H9 (cell line): ENCODE data around the gene EGFR. TPM values are rescaled to one million over a fixed set of nuclear protein-coding genes. Genes with fewer than 3 reads are reported as not detected.

Source experiments
- DNase-seq: peaks from one replicate; pipeline ENCODE4 v3.0.0-alpha.2; 2017
- H2AFZ ChIP-seq: one replicate; pipeline ENCODE4 v1.6.1; 2013; ENCODE audit warnings: mild to moderate bottlenecking, low read length, control low read depth, moderate library complexity
- H2AK5ac ChIP-seq: 2 replicates; pipeline ENCODE4 v1.6.1; 2013; ENCODE audit warnings: low read length, control low read depth, mixed read lengths; ENCODE audit not compliant: insufficient read length
- H2BK120ac ChIP-seq: one replicate; pipeline ENCODE4 v1.6.1; 2013; ENCODE audit warnings: low read depth, mild to moderate bottlenecking, low read length, control low read depth, inconsistent platforms; ENCODE audit not compliant: poor library complexity, severe bottlenecking
- H2BK12ac ChIP-seq: 2 replicates; pipeline ENCODE4 v1.6.1; 2013; ENCODE audit warnings: low read length, control low read depth, mixed read lengths, low read depth; ENCODE audit not compliant: insufficient read length
- H2BK15ac ChIP-seq: 2 replicates; pipeline ENCODE4 v1.6.1; 2013; ENCODE audit warnings: low read depth, low read length, control low read depth
- H2BK20ac ChIP-seq: one replicate; pipeline ENCODE4 v1.6.1; 2013; ENCODE audit warnings: low read depth, mild to moderate bottlenecking, low read length, control low read depth, inconsistent platforms; ENCODE audit not compliant: poor library complexity, severe bottlenecking
- H2BK5ac ChIP-seq: 2 replicates; pipeline ENCODE4 v1.6.1; 2013; ENCODE audit warnings: low read length, control low read depth, mixed read lengths; ENCODE audit not compliant: insufficient read length
- H3K14ac ChIP-seq: 2 replicates; pipeline ENCODE4 v1.6.1; 2013; ENCODE audit warnings: low read length, control low read depth; ENCODE audit not compliant: insufficient read depth
- H3K18ac ChIP-seq: 2 replicates; pipeline ENCODE4 v1.6.1; 2013; ENCODE audit warnings: low read depth, mild to moderate bottlenecking, mixed read lengths, low read length, control low read depth; ENCODE audit not compliant: insufficient read length
- H3K23ac ChIP-seq: 2 replicates; pipeline ENCODE4 v1.6.1; 2013; ENCODE audit warnings: low read length, control low read depth, mixed read lengths, low read depth; ENCODE audit not compliant: insufficient read length
- H3K23me2 ChIP-seq: 2 replicates; pipeline ENCODE4 v1.6.1; 2013; ENCODE audit warnings: low read depth, mild to moderate bottlenecking, mixed read lengths, low read length, control low read depth; ENCODE audit not compliant: insufficient read length, poor library complexity, severe bottlenecking
- H3K27ac ChIP-seq: 2 replicates; pipeline ENCODE4 v1.5.1; 2013; ENCODE audit warnings: low read length, control low read depth, mixed read lengths, low read depth; ENCODE audit not compliant: insufficient read length
- H3K27me3 ChIP-seq: 2 replicates; pipeline ENCODE4 v1.6.1; 2013; ENCODE audit warnings: low read length, control low read depth, inconsistent platforms; ENCODE audit not compliant: insufficient read depth
- H3K4ac ChIP-seq: 2 replicates; pipeline ENCODE4 v1.6.1; 2013; ENCODE audit warnings: low read depth, mild to moderate bottlenecking, control low read depth, inconsistent platforms, low read length, moderate library complexity
- H3K4me1 ChIP-seq: 2 replicates; pipeline ENCODE4 v1.6.1; 2013; ENCODE audit warnings: low read length, control low read depth, inconsistent platforms; ENCODE audit not compliant: insufficient read depth
- H3K4me2 ChIP-seq: 2 replicates; pipeline ENCODE4 v1.6.1; 2013; ENCODE audit warnings: low read length, control low read depth, mixed read lengths; ENCODE audit not compliant: insufficient read length, insufficient read depth
- H3K56ac ChIP-seq: 2 replicates; pipeline ENCODE4 v1.6.1; 2013; ENCODE audit warnings: low read depth, mild to moderate bottlenecking, mixed read lengths, low read length, control low read depth; ENCODE audit not compliant: insufficient read length
- H3K79me1 ChIP-seq: 2 replicates; pipeline ENCODE4 v1.6.1; 2013; ENCODE audit warnings: low read depth, mild to moderate bottlenecking, moderate library complexity, low read length, control low read depth, inconsistent platforms; ENCODE audit not compliant: insufficient read depth, poor library complexity, severe bottlenecking
- H3K79me2 ChIP-seq: 2 replicates; pipeline ENCODE4 v1.6.1; 2013; ENCODE audit warnings: low read length, control low read depth, inconsistent platforms; ENCODE audit not compliant: insufficient read depth
- H3K9ac ChIP-seq: 2 replicates; pipeline ENCODE4 v1.6.1; 2013; ENCODE audit warnings: low read length, control low read depth, mixed read lengths; ENCODE audit not compliant: insufficient read length; ENCODE audit errors: extremely low read depth
- H3K9me3 ChIP-seq: one replicate; pipeline ENCODE4 v1.6.1; 2013; ENCODE audit warnings: low read depth, low read length, inconsistent platforms; ENCODE audit not compliant: control insufficient read depth
- H3T11ph ChIP-seq: one replicate; pipeline ENCODE4 v1.6.1; 2013; ENCODE audit warnings: mild to moderate bottlenecking, low read length, control low read depth, inconsistent platforms
- H4K20me1 ChIP-seq: one replicate; pipeline ENCODE4 v1.6.1; 2013; ENCODE audit not compliant: control insufficient read depth, insufficient read length, insufficient read depth
- H4K5ac ChIP-seq: 2 replicates; pipeline ENCODE4 v1.6.1; 2013; ENCODE audit warnings: low read depth, mild to moderate bottlenecking, mixed read lengths, low read length, control low read depth; ENCODE audit not compliant: insufficient read length
- H4K8ac ChIP-seq: replicated peaks from 2 replicates; pipeline ENCODE4 v1.6.1; 2013; ENCODE audit warnings: low read length, control low read depth, mixed read lengths, low read depth; ENCODE audit not compliant: insufficient read length
- H4K91ac ChIP-seq: 2 replicates; pipeline ENCODE4 v1.6.1; 2013; ENCODE audit warnings: low read depth, mild to moderate bottlenecking, moderate library complexity, mixed read lengths, low read length, control low read depth; ENCODE audit not compliant: insufficient read length
- H3K27ac Mint-ChIP-seq, 3 experiments: 2 replicates in 2 of 3; 3 replicates in 1 of 3; pipeline ENCODE4 v1.8.0; 2020 to 2021; ENCODE audit warnings: mixed read lengths in 3 of 3, mild to moderate bottlenecking in 1 of 3, moderate library complexity in 1 of 3
- H3K27me3 Mint-ChIP-seq: 2 replicates; pipeline ENCODE4 v1.8.0; 2021; ENCODE audit warnings: low read depth, mild to moderate bottlenecking, moderate library complexity, mixed read lengths
- H3K36me3 Mint-ChIP-seq, 3 experiments: 2 replicates in 2 of 3; 3 replicates in 1 of 3; pipeline ENCODE4 v1.8.0; 2020 to 2021; ENCODE audit warnings: low read depth in 3 of 3, mixed read lengths in 3 of 3; ENCODE audit not compliant: insufficient read depth in 1 of 3
- H3K4me1 Mint-ChIP-seq, 2 experiments: 2 replicates each; pipeline ENCODE4 v1.8.0; 2020; ENCODE audit warnings: mixed read lengths in 2 of 2
- H3K4me3 Mint-ChIP-seq, 2 experiments: 2 replicates in 1 of 2; 3 replicates in 1 of 2; pipeline ENCODE4 v1.8.0; 2020 to 2021; ENCODE audit warnings: mild to moderate bottlenecking in 2 of 2, mixed read lengths in 2 of 2, moderate library complexity in 1 of 2
- H3K9me3 Mint-ChIP-seq, 2 experiments: 2 replicates in 1 of 2; 3 replicates in 1 of 2; pipeline ENCODE4 v1.8.0; 2020; ENCODE audit warnings: mild to moderate bottlenecking in 2 of 2, mixed read lengths in 2 of 2, moderate library complexity in 1 of 2
- WGBS: extraction: QIAGEN DNeasy Blood & Tissue Kit; methylation state at CpG from one replicate; pipeline ENCODE4 v1.1.7; 2013; ENCODE audit warnings: missing lambda C conversion rate, low lambda C conversion rate, mixed read lengths; ENCODE audit not compliant: insufficient read length; ENCODE audit errors: extremely low coverage; 5-methylcytosine and 5-hydroxymethylcytosine counted together
- total RNA-seq: library from RNA; stranded (reverse); gene quantifications from 2 replicates; pipeline ENCODE4 v1.2.1, GENCODE V29; 2021
- TF ChIP-seq, protein P1 (sequence below): fragments of 200-600 bp; sonication (generic); conservative IDR thresholded peaks from 3 replicates; pipeline ENCODE4 v1.8.0; 2021; ENCODE audit warnings: antibody characterized with exemption, mild to moderate bottlenecking

Gene EGFR
- total RNA-seq, 1 experiment from 2014 or later = 3.3 TPM

- Mint-ChIP-seq H3K27me3 (peaks cover 2% of the 10 kb centered on the region; the same call in 1 of the 2 replicates), H3K4me1 (peaks cover 15 to 20% of the 10 kb centered on the region in 2 experiments), H3K36me3 (peaks cover 0 to 5% (median 0%) of the 10 kb centered on the region in 3 experiments; a peak in 1 of 7 replicates), H3K27ac (no peak overlapping the region), H3K9me3 (peaks cover 0 to 6% of the 10 kb centered on the region in 2 experiments; a peak in 3 of 5 replicates), H3K4me3 (no peak overlapping the region)
- Histone ChIP-seq H3T11ph (no peak overlapping the region), H3K14ac (no peak overlapping the region), H4K20me1 (peaks cover 3% of the 10 kb centered on the region), H2BK12ac (no peak overlapping the region), H3K9ac (no peak overlapping the region), H4K8ac (no peak overlapping the region), H2BK20ac (no peak overlapping the region), H2AFZ (no peak overlapping the region), H4K91ac (no peak overlapping the region), H2AK5ac (no peak overlapping the region), H3K56ac (no peak overlapping the region), H3K4me1 (peaks cover 5% of the 10 kb centered on the region; the same call in 1 of the 2 replicates), H3K4me2 (no peak overlapping the region), H3K27ac (no peak overlapping the region), H3K27me3 (no peaks in the 10 kb centered on the region), H3K79me2 (no peaks in the 10 kb centered on the region), H3K18ac (no peak overlapping the region), H2BK120ac (no peak overlapping the region), H3K4ac (no peak overlapping the region), H2BK5ac (no peak overlapping the region), H3K23ac (no peak overlapping the region), H3K23me2 (no peaks in the 10 kb centered on the region), H2BK15ac (no peak overlapping the region), H3K9me3 (no peaks in the 10 kb centered on the region), H4K5ac (no peak overlapping the region), H3K79me1 (no peaks in the 10 kb centered on the region)
- TF ChIP-seq, protein P1, sequence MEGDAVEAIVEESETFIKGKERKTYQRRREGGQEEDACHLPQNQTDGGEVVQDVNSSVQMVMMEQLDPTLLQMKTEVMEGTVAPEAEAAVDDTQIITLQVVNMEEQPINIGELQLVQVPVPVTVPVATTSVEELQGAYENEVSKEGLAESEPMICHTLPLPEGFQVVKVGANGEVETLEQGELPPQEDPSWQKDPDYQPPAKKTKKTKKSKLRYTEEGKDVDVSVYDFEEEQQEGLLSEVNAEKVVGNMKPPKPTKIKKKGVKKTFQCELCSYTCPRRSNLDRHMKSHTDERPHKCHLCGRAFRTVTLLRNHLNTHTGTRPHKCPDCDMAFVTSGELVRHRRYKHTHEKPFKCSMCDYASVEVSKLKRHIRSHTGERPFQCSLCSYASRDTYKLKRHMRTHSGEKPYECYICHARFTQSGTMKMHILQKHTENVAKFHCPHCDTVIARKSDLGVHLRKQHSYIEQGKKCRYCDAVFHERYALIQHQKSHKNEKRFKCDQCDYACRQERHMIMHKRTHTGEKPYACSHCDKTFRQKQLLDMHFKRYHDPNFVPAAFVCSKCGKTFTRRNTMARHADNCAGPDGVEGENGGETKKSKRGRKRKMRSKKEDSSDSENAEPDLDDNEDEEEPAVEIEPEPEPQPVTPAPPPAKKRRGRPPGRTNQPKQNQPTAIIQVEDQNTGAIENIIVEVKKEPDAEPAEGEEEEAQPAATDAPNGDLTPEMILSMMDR = no peak
- no CpG with 5 or more reads among the region's 7 CpGs for WGBS
- no peak for DNase-seq
Measured at GRCh38 chr7:55233001-55233400, 214.2 kb downstream of the EGFR start.
